Upper lobe of right lung (tissue), 1 donor: ENCODE results near the gene TIMM44. TPM values are rescaled to one million over a fixed set of nuclear protein-coding genes. Genes with fewer than 3 reads are reported as not detected.
A peak's percentile ranks its signal among the peaks of the same experiment; 100 is the strongest.

Experiments used
- ATAC-seq: fragments of 200-7000 bp; cut with Tn5 transposase; one replicate; pipeline ENCODE4 v1.9.1; 2020; ENCODE audit warnings: mild to moderate bottlenecking, moderate library complexity
- DNase-seq: peaks from one replicate; pipeline ENCODE4 v3.0.0-alpha.2; 2020
- H3K27ac ChIP-seq: fragments of 200-600 bp; one replicate; pipeline ENCODE4 v1.8.0; 2022
- H3K27me3 ChIP-seq: fragments of 200-600 bp; one replicate; pipeline ENCODE4 v1.8.0; 2022; ENCODE audit warnings: mild to moderate bottlenecking
- H3K36me3 ChIP-seq: fragments of 200-600 bp; one replicate; pipeline ENCODE4 v1.8.0; 2022
- H3K4me1 ChIP-seq: fragments of 200-600 bp; one replicate; pipeline ENCODE4 v1.8.0; 2022
- H3K4me3 ChIP-seq: fragments of 200-600 bp; one replicate; pipeline ENCODE4 v1.8.0; 2022; ENCODE audit warnings: mild to moderate bottlenecking
- H3K9me3 ChIP-seq: fragments of 200-600 bp; one replicate; pipeline ENCODE4 v1.8.0; 2022
- CTCF ChIP-seq: fragments of 200-600 bp; IDR thresholded peaks from one replicate; pipeline ENCODE4 v1.8.0; 2022; ENCODE audit warnings: antibody characterized with exemption
- intact Hi-C: fragments of 100-400 bp; cut with DNase I; formaldehyde crosslinking; loops from one replicate; pipeline ENCODE4 v1.11.0; 2022
- total RNA-seq: library from RNA; stranded (reverse); fragmentation: NEBNext Ultra II Directional; extraction: Animal tissue kit (Norgen Biotek cat#: 25700); gene quantifications from one replicate; pipeline ENCODE4 v1.2.1, GENCODE V29; 2021
- donor health status: DM: no; HTN: yes; CAD: no; lungs with severe emphysema.

TIMM44 gene
- total RNA-seq, 1 donor from 2014 or later: 49.8 TPM

- H3K36me3 ChIP-seq: peaks cover 53% of the 10 kb centered on the region
Measured at GRCh38 chr19:7975037-7975436, 31.6 kb upstream of the TIMM44 start.

DNA sequence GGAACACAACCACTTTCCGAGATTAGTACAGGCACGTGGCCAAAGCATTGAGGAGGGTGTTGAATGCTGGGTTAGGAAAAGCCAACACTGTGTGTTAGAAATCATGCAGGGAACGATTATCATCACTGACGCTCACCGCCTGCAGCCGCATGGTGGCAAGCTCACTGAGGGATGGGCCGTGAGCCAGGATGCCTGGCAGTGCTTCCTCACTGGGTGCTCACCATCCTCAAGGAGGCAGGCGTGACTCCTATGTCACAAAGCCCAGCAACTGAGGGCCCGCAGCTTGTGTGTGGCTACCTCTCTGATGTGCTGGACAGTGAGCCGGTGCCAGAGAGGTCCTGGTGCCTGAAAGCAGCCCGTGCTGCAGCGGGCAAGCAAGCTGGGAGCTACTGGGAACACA, 30.4 kb upstream of the TIMM44 start:
- Histone ChIP-seq H3K4me1 (no peaks in the 10 kb centered on the region), H3K36me3 (peaks cover 52% of the 10 kb centered on the region), H3K27ac (no peak overlapping the region), H3K4me3 (no peak overlapping the region), H3K27me3 (no peaks in the 10 kb centered on the region), H3K9me3 (no peaks in the 10 kb centered on the region)
- TF ChIP-seq CTCF: no peak
- no peak for ATAC-seq
- DNase-seq: no peak
- intact Hi-C loops: no loop called here

More at GRCh38 chr19:7975037-7975436, 31.6 kb upstream of the TIMM44 start:
- no peak for DNase-seq
- no peak for ATAC-seq
- Histone ChIP-seq H3K27ac (no peak overlapping the region), H3K4me1 (no peaks in the 10 kb centered on the region), H3K4me3 (no peak overlapping the region), H3K27me3 (no peaks in the 10 kb centered on the region), H3K9me3 (no peaks in the 10 kb centered on the region)
- intact Hi-C loops: no loop called here
- TF ChIP-seq CTCF: no peak

DNA sequence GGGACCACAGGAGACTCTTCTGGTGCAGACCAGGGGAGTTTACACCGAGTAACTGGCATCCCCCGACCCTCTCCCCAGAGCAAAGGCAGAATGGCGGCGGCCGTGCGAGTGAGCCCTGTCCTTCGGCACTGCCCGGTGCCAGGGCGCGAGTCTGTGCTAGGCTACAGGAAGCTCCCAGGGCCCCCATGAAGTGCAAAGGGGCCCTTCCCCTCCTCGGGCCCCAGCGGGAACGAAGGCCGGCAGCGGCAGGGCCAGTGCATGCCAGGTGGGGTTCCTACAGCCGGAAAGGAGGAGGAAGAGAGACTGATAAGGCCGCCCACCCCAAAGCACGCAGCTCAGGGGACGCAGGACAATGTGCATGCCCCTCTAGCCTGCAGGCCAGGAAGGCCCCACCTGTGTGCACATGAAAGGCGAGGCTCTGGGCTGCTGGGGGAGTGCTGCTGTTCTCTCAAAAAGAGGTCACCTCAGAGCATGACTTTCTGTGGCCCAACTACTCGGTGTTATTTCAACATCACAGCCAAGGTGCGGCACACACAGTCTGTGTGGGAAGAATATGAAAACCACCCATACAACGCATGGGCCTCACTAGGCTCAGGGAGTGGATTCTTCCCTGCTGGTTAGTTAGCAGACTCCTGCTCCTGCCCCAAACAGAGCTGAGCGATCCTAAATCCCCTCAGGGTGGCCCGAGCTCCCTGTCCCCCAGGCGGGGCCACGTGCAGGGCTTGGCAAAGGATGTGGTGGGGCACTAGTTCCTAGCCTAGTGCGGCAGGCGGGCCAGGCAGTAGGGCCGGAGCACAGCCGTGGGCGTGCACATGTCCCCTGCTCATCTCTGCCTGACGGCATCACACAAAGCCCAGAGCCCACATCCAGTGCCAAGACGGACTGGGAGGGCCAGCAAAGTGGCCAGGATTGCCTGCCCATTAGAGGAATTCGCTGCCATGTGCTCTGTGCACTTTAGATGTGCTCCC, 28.4 kb upstream of the TIMM44 start:
- no peak for TF ChIP-seq CTCF
- H3K9me3 ChIP-seq: no peaks in the 10 kb centered on the region
- H3K36me3 ChIP-seq: peaks cover 63% of the 10 kb centered on the region
- H3K4me3 ChIP-seq: no peak overlapping the region
- no peaks in the 10 kb centered on the region for H3K27me3 ChIP-seq
- H3K27ac ChIP-seq: no peak overlapping the region
- intact Hi-C loops: no loop called here
- no peak for DNase-seq
- ATAC-seq: no peak
- no peaks in the 10 kb centered on the region for H3K4me1 ChIP-seq

DNA sequence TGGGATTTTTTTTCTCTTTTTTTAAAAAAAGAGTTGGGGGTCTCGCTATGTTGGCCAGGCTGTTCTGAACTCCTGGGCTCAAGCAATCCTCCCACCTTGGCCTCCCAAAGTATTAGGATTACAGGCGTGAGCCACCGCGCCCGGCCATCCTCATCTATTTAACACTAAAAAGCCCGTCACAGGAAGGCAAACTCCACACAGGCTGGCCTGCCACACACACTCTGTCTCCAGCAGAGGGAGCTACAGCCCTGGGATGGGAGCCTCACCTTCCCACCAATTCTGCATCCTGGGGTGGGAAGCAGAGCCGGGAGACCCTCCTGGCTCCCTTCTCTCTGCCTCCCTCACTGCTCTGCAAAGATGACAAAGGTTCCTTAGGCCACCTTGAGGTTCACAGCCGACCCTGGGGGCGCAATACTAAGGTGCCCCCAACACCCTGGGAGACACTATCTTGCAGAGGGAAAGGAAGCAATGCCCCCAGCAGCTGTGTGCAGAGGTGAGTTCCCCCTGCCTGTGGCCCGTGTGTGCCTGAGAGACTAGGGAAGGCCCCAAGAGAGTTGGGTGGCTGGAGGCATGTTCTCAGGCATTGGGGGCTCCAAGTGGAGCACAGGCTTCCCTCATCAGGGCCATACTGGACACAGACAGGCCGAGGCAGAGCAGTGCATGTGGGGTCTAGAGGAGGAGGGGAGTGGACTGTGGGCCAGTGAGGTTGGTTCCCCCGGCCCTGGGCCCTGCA, 27.4 kb upstream of the TIMM44 start:
- no peak for DNase-seq
- no peaks in the 10 kb centered on the region for H3K27me3 ChIP-seq
- no peaks in the 10 kb centered on the region for H3K9me3 ChIP-seq
- H3K4me3 ChIP-seq: no peak overlapping the region
- peaks cover 73% of the 10 kb centered on the region for H3K36me3 ChIP-seq
- intact Hi-C loops: no loop called here
- H3K27ac ChIP-seq: no peak overlapping the region
- H3K4me1 ChIP-seq: no peaks in the 10 kb centered on the region
- ATAC-seq: peak; percentile 59
- TF ChIP-seq CTCF: peak; percentile 68

- DNase-seq (no peak), ATAC-seq (no peak)
- Histone ChIP-seq H3K4me3 (no peak overlapping the region), H3K9me3 (no peaks in the 10 kb centered on the region), H3K4me1 (no peaks in the 10 kb centered on the region), H3K36me3 (peaks cover 75% of the 10 kb centered on the region), H3K27ac (no peak overlapping the region), H3K27me3 (no peaks in the 10 kb centered on the region)
- intact Hi-C loops: no loop called here
- no peak for TF ChIP-seq CTCF
Measured at GRCh38 chr19:7969555-7969939, 26.1 kb upstream of the TIMM44 start.
